Activated CD8-positive, alpha-beta memory T cell treated with anti-CD3 and anti-CD28 coated beads, Interleukin-2, amount 10 ng/mL, durations not matched to agents 7 days and 5 days (primary cell): ENCODE data around the gene ARHGAP15. TPM values are rescaled to one million over a fixed set of nuclear protein-coding genes. Genes with fewer than 3 reads are reported as not detected.

ENCODE experiments used
- ATAC-seq: fragments of 150-1000 bp; cut with Tn5 transposase; one replicate; pipeline ENCODE4 v1.10.0; 2021; ENCODE audit warnings: moderate library complexity
- CTCF ChIA-PET: fragments of 350-600 bp; sonication (Branson Sonifier 250); formaldehyde crosslinking; loops from one replicate; lab custom pipeline; 2021; ENCODE audit warnings: antibody characterized with exemption; lab: Charles Lee
- DNase-seq: peaks from one replicate; pipeline ENCODE4 v3.0.0-alpha.2; 2020
- H3K27ac Mint-ChIP-seq: one replicate; pipeline ENCODE4 v1.8.0; 2021; ENCODE audit warnings: mild to moderate bottlenecking, mixed read lengths
- H3K27me3 Mint-ChIP-seq: one replicate; pipeline ENCODE4 v1.8.0; 2021; ENCODE audit warnings: mixed read lengths
- H3K36me3 Mint-ChIP-seq: one replicate; pipeline ENCODE4 v1.8.0; 2021; ENCODE audit warnings: mild to moderate bottlenecking, mixed read lengths
- H3K4me1 Mint-ChIP-seq: one replicate; pipeline ENCODE4 v1.8.0; 2021; ENCODE audit warnings: mixed read lengths
- H3K4me3 Mint-ChIP-seq: one replicate; pipeline ENCODE4 v1.8.0; 2021; ENCODE audit warnings: mild to moderate bottlenecking, moderate library complexity, mixed read lengths
- H3K9me3 Mint-ChIP-seq: one replicate; pipeline ENCODE4 v1.8.0; 2022; ENCODE audit warnings: low read depth, mixed read lengths
- total RNA-seq, 2 experiments: library from RNA; stranded (reverse); gene quantifications; one replicate each; pipeline ENCODE4 v1.2.3, GENCODE V29; 2021

The ARHGAP15 gene
- total RNA-seq, 2 experiments from 2014 or later = 101 to 152 TPM

GRCh38 chr2:143649226-143649740 is 520.1 kb downstream of the ARHGAP15 start:
- CTCF ChIA-PET = no interaction called here

GRCh38 chr2:143652692-143653091 is 523.5 kb downstream of the ARHGAP15 start:
- peaks cover 16% of the 10 kb centered on the region for H3K4me1 Mint-ChIP-seq
- H3K27me3 Mint-ChIP-seq = no peaks in the 10 kb centered on the region
- no peak overlapping the region for H3K4me3 Mint-ChIP-seq
- H3K27ac Mint-ChIP-seq = no peak overlapping the region
- DNase-seq = no peak
- H3K9me3 Mint-ChIP-seq = peaks cover 18% of the 10 kb centered on the region
- CTCF ChIA-PET = no interaction called here
- no peak for ATAC-seq
- H3K36me3 Mint-ChIP-seq = peaks cover 49% of the 10 kb centered on the region

More at GRCh38 chr2:143649226-143649740, 520.1 kb downstream of the ARHGAP15 start:
- Mint-ChIP-seq H3K4me3 (no peak overlapping the region), H3K4me1 (no peaks in the 10 kb centered on the region), H3K27me3 (no peaks in the 10 kb centered on the region), H3K36me3 (peaks cover 40% of the 10 kb centered on the region), H3K9me3 (peaks cover 18% of the 10 kb centered on the region), H3K27ac (no peak overlapping the region)
- ATAC-seq (no peak), DNase-seq (no peak)

- Mint-ChIP-seq H3K9me3 (peaks cover 4% of the 10 kb centered on the region), H3K4me3 (no peak overlapping the region), H3K4me1 (no peaks in the 10 kb centered on the region), H3K27ac (no peak overlapping the region), H3K36me3 (peaks cover 26% of the 10 kb centered on the region), H3K27me3 (no peaks in the 10 kb centered on the region)
- ATAC-seq (no peak), DNase-seq (no peak)
- CTCF ChIA-PET = interaction anchor here (1.2 kb wide), 1 partner anchor 11 kb away, joined by 3 read pairs; no protein-coding TSS in a partner anchor
These were observed 539.0 kb downstream of the ARHGAP15 start for GRCh38 chr2:143668234-143668633.

- peaks cover 2% of the 10 kb centered on the region for H3K9me3 Mint-ChIP-seq
- H3K4me3 Mint-ChIP-seq = no peak overlapping the region
- H3K27ac Mint-ChIP-seq = no peak overlapping the region
- H3K4me1 Mint-ChIP-seq = no peaks in the 10 kb centered on the region
- DNase-seq (no peak), ATAC-seq (no peak)
- CTCF ChIA-PET = no interaction called here
- peaks cover 45% of the 10 kb centered on the region for H3K36me3 Mint-ChIP-seq
- H3K27me3 Mint-ChIP-seq = no peaks in the 10 kb centered on the region
These were observed 544.8 kb downstream of the ARHGAP15 start for GRCh38 chr2:143674051-143674450.

- CTCF ChIA-PET = no interaction called here
- no peak for DNase-seq
- Mint-ChIP-seq H3K36me3 (peaks cover 42% of the 10 kb centered on the region), H3K4me3 (no peak overlapping the region), H3K27me3 (no peaks in the 10 kb centered on the region), H3K4me1 (no peaks in the 10 kb centered on the region), H3K27ac (no peak overlapping the region), H3K9me3 (peaks cover 2% of the 10 kb centered on the region)
- no peak for ATAC-seq
These were observed 545.8 kb downstream of the ARHGAP15 start for GRCh38 chr2:143675021-143675420.

GRCh38 chr2:143679617-143680016 is 550.4 kb downstream of the ARHGAP15 start:
- Mint-ChIP-seq H3K36me3 (peaks cover 26% of the 10 kb centered on the region), H3K27me3 (no peaks in the 10 kb centered on the region)
- DNase-seq = no peak

GRCh38 chr2:143680885-143681405 is 551.7 kb downstream of the ARHGAP15 start:
- DNase-seq (no peak), ATAC-seq (no peak)
- CTCF ChIA-PET = no interaction called here
- no peaks in the 10 kb centered on the region for H3K27me3 Mint-ChIP-seq
- H3K4me3 Mint-ChIP-seq = no peak overlapping the region
- no peaks in the 10 kb centered on the region for H3K9me3 Mint-ChIP-seq
- no peaks in the 10 kb centered on the region for H3K4me1 Mint-ChIP-seq
- no peak overlapping the region for H3K27ac Mint-ChIP-seq
- H3K36me3 Mint-ChIP-seq = peaks cover 18% of the 10 kb centered on the region

More at GRCh38 chr2:143679617-143680016, 550.4 kb downstream of the ARHGAP15 start:
- Mint-ChIP-seq H3K27ac (no peak overlapping the region), H3K4me1 (no peaks in the 10 kb centered on the region), H3K9me3 (no peaks in the 10 kb centered on the region), H3K4me3 (no peak overlapping the region)
- ATAC-seq = no peak
- CTCF ChIA-PET = interaction anchor here (1.5 kb wide), 1 partner anchor 11 kb away, joined by 3 read pairs; no protein-coding TSS in a partner anchor

- no peak for ATAC-seq
- Mint-ChIP-seq H3K27me3 (no peaks in the 10 kb centered on the region), H3K4me3 (no peak overlapping the region), H3K9me3 (no peaks in the 10 kb centered on the region), H3K4me1 (no peaks in the 10 kb centered on the region), H3K27ac (no peak overlapping the region), H3K36me3 (peaks cover 7% of the 10 kb centered on the region)
- CTCF ChIA-PET = no interaction called here
- no peak for DNase-seq
These were observed 553.3 kb downstream of the ARHGAP15 start for GRCh38 chr2:143682436-143683055.

GRCh38 chr2:143683977-143684376 is 554.8 kb downstream of the ARHGAP15 start:
- peaks cover 9% of the 10 kb centered on the region for H3K36me3 Mint-ChIP-seq
- CTCF ChIA-PET = no interaction called here
- H3K27ac Mint-ChIP-seq = no peak overlapping the region
- DNase-seq = no peak
- H3K4me1 Mint-ChIP-seq = peaks cover 7% of the 10 kb centered on the region
- no peaks in the 10 kb centered on the region for H3K27me3 Mint-ChIP-seq
- no peak overlapping the region for H3K4me3 Mint-ChIP-seq
- no peaks in the 10 kb centered on the region for H3K9me3 Mint-ChIP-seq
- no peak for ATAC-seq

GRCh38 chr2:143684551-143685320 is 555.5 kb downstream of the ARHGAP15 start:
- Mint-ChIP-seq H3K27me3 (no peaks in the 10 kb centered on the region), H3K27ac (no peak overlapping the region), H3K4me1 (peaks cover 14% of the 10 kb centered on the region)

GRCh38 chr2:143685421-143686078 is 556.3 kb downstream of the ARHGAP15 start:
- CTCF ChIA-PET = interaction anchor here (1.1 kb wide), 1 partner anchor 10 kb away, joined by 3 read pairs; no protein-coding TSS in a partner anchor
- Mint-ChIP-seq H3K9me3 (no peaks in the 10 kb centered on the region), H3K27ac (no peak overlapping the region), H3K4me3 (no peak overlapping the region), H3K27me3 (no peaks in the 10 kb centered on the region), H3K36me3 (peaks cover 13% of the 10 kb centered on the region), H3K4me1 (peaks cover 19% of the 10 kb centered on the region)
- ATAC-seq (no peak), DNase-seq (no peak)

More at GRCh38 chr2:143684551-143685320, 555.5 kb downstream of the ARHGAP15 start:
- ATAC-seq (no peak), DNase-seq (no peak)
- peaks cover 12% of the 10 kb centered on the region for H3K36me3 Mint-ChIP-seq
- H3K9me3 Mint-ChIP-seq = no peaks in the 10 kb centered on the region
- CTCF ChIA-PET = interaction anchor here (1.1 kb wide), 1 partner anchor 9 kb away, joined by 3 read pairs; no protein-coding TSS in a partner anchor
- H3K4me3 Mint-ChIP-seq = no peak overlapping the region

- peaks cover 19% of the 10 kb centered on the region for H3K36me3 Mint-ChIP-seq
- H3K9me3 Mint-ChIP-seq = no peaks in the 10 kb centered on the region
- H3K4me3 Mint-ChIP-seq = no peak overlapping the region
- no peak for ATAC-seq
- CTCF ChIA-PET = no interaction called here
- no peaks in the 10 kb centered on the region for H3K27me3 Mint-ChIP-seq
- no peak for DNase-seq
- H3K4me1 Mint-ChIP-seq = peaks cover 30% of the 10 kb centered on the region
- H3K27ac Mint-ChIP-seq = no peak overlapping the region
These were observed 557.5 kb downstream of the ARHGAP15 start for GRCh38 chr2:143686585-143687164.

GRCh38 chr2:143688248-143688647 is 559.0 kb downstream of the ARHGAP15 start:
- peaks cover 34% of the 10 kb centered on the region for H3K4me1 Mint-ChIP-seq
- H3K9me3 Mint-ChIP-seq = no peaks in the 10 kb centered on the region
- H3K27ac Mint-ChIP-seq = no peak overlapping the region
- H3K4me3 Mint-ChIP-seq = no peak overlapping the region
- H3K27me3 Mint-ChIP-seq = no peaks in the 10 kb centered on the region
- H3K36me3 Mint-ChIP-seq = peaks cover 31% of the 10 kb centered on the region
- no peak for DNase-seq
- no peak for ATAC-seq
- CTCF ChIA-PET = interaction anchor here (1.7 kb wide), 1 partner anchor 10 kb away, joined by 4 read pairs; no protein-coding TSS in a partner anchor
